ENCODE measurements around the gene DDX21.
"Not testable (repeated sequence)": the region's sequence is repeated elsewhere in the genome, so short reads cannot be mapped to it uniquely, and the experiment has no call there.

Gene DDX21

GRCh38 chr10:68988530-68989316, 32.8 kb downstream of the DDX21 start, which contains the start of gene KIFBP:
KIFBP (plus strand) TSS chr10:68988803; CDS start chr10:68988833, 30 bp downstream.
- DNase-seq (ENCODE audit: low spot score): peak; percentile 98

- DNase-seq (ENCODE audit: low spot score): peak; percentile 10
These were observed 33.5 kb downstream of the DDX21 start for GRCh38 chr10:68989317-68989990.

DNA sequence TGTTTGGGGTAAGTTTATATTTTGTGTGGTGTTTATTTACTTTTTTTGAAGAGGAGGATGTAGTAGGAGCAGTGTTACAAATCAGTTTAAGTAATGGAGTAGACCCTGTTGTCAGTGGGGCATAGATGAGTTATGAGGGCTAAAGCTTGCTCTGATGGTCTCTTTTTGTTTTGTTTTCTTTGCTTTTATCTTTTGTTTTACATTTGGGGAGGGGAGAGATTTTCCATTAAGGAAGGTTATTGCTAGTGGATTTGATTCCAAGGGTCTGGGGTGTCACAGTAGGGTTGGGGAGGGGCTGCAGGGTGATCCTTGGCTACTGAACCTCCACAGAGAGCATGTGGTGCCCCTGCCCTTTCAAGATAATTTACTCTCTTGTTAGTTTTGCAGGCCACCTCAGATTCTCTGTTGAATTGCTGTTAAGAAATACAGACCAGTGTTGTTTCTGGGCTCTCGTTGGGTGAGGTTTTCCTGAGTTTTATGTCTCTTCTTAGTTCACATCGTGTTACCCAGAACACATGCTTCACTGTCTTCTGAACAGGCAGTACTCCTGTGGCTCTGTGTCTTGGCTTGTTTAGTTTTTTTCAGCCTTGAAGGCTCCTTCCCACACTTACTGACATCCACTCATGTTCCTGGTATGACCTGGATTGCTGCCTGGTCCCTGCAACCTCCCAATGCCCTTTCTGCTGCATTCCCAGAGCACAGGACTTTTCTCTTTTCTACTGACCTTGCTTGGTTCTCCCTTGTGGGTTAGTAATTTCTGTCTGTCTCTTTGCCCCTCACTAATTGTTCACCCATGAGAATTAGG, 36.9 kb downstream of the DDX21 start:
- no peak for DNase-seq (ENCODE audit: low spot score)

- no peak for DNase-seq (ENCODE audit: low spot score)
These were observed 41.2 kb downstream of the DDX21 start for GRCh38 chr10:68997211-68997610.

DNA sequence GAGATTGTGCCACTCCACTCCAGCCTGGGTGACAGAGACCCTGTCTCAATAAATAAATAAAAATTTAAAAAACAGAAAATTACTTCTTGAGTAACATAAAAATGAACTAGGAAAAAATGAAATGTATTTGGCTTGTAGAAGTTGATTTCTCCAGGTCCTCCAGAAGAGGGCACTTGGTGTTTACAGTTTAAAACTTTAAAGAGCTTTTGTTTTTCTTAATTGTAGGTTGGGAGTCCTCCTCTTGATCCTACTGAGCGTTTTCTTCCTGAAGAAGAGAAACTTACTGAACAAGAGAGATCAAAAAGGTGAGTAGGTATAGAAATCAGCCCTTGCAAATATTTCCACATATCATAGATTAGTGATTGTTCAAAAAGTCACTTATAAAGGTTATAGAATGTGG, 48.9 kb downstream of the DDX21 start:
- DNase-seq (ENCODE audit: low spot score): peak; percentile 24

- DNase-seq (ENCODE audit: low spot score): no peak
These were observed 49.9 kb downstream of the DDX21 start for GRCh38 chr10:69005704-69006485.

- DNase-seq (ENCODE audit: low spot score): no peak
These were observed 51.3 kb downstream of the DDX21 start for GRCh38 chr10:69007260-69007659.

GRCh38 chr10:69009360-69009759, 53.4 kb downstream of the DDX21 start:
- DNase-seq (ENCODE audit: low spot score): no peak

DNA sequence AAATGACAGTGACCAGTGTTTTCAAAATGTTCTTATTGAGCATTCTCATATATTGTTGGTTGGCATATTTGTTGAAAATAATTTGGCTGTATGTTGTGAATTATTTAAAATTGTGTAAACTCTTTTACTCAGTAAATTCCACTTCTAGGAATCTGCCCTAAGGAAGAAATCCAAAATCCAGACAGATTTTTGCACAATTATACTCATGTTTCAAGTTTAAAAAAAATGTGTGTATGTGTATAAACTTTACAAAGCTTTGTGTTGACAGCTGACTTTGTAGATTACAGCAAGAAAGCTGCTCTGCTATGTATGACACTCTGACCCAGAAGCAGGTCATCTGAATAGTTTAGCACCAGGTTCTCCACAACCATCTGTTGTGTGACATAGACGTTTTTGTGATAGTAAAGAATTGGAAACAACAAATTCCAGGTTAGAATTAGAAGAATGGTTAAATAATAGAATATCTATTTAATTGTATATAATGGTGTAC, 54.2 kb downstream of the DDX21 start:
- no peak for DNase-seq (ENCODE audit: low spot score)

GRCh38 chr10:69012778-69013177, 56.8 kb downstream of the DDX21 start:
- not testable (repeated sequence) for DNase-seq (ENCODE audit: low spot score)

- DNase-seq (ENCODE audit: low spot score): no peak
These were observed 58.2 kb downstream of the DDX21 start for GRCh38 chr10:69014171-69014570.

DNA sequence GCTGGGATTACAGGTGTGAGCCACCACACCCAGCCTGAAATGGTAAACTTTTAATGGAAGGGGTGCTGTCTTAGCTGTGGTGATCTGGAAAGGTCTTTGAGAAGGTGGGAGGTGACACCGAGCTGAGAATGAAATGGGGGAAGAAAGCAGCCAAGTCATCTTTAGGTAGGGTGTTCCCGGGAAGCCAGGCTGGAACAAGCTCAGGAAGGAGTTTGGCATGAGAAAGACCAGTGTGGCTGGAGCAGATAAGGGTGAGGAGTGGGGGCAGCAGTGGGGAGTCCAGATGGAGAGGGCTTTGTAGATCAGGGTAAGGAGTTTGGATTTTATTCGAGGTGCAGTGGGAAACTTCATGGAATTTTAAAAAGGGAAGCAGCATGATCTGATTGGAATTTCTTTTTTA, 62.6 kb downstream of the DDX21 start:
- DNase-seq (ENCODE audit: low spot score): no peak

DNA sequence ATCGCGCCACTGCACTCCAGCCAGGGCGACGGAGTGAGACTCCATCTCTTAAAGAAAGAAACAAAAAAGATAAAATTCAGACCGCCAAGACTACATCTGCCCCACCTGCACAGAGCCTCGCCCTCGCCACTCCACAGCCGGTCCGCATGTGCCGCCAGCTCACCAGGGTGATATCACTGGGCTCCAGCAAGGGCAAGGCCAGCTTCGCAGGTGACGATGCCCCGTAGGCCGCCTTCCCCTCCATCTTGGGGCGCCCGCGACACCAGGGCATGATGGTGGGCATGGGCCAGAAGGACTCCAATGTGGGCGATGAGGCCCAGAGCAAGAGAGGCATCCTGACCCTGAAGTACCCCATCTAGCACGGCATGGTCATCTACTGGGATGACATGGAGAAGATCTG, 66.6 kb downstream of the DDX21 start:
- DNase-seq (ENCODE audit: low spot score): no peak

DNA sequence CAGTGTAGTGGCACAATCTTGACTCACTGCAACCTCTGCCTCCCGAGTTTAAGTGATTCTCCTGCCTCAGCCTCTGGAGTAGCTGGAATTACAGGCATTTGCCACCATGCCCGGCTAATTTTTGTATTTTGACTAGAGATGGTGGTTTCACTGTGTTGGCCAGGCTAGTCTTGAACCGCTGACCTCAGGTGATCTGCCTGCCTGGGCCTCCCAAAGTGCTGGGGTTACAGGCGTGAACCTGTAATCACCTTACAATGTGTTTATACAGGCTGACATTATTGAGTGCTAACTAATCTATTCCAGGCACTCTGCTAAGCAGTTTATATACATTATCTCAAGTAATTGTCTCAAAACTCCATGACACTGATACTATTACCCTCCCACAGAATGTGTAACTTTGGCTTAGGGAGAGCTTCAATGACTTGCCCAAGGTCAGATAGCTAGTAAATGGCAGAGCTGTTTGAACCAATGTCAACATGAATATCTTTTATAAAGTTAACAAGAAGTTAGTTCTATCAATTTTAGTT, 69.5 kb downstream of the DDX21 start:
- DNase-seq (ENCODE audit: low spot score): no peak

DNA sequence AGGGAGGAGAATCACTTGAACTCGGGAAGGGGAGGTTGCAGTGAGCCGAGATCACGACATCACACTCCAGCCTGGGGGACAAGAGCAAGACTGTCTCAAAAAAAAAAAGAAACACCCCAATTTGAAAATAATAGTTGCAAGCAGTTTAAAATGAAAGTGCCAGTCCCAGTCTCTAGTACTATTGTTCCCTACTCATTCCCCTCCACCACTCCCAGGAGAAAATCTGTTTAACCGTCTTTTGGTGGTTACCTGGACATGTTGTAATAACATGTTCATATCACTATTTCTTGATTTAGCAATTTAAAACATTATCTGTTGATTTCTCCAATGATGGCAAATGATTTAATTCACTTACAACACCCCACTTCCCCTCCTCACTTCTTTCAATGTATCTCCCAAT, 77.3 kb downstream of the DDX21 start:
- no peak for DNase-seq (ENCODE audit: low spot score)

Measured in globus pallidus (tissue), 1 donor.